Skeletal muscle tissue (tissue), 4 donors: Measurements from ENCODE around the gene CD247. TPM values are rescaled to one million over a fixed set of nuclear protein-coding genes. Genes with fewer than 3 reads are reported as not detected.

ENCODE experiments used
- H3K27ac ChIP-seq: one replicate; pipeline ENCODE4 v1.7.0; 2013; ENCODE audit warnings: mild to moderate bottlenecking, low read depth, low read length, inconsistent platforms
- H3K27me3 ChIP-seq, 3 donors: one replicate each; pipeline ENCODE4 v1.7.0; 2013; ENCODE audit warnings: low read length in 3 of 3; ENCODE audit not compliant: control insufficient read depth in 3 of 3, insufficient read depth in 3 of 3
- H3K36me3 ChIP-seq, 3 donors: one replicate each; pipeline ENCODE4 v1.7.0; 2013; ENCODE audit warnings: low read length in 3 of 3; ENCODE audit not compliant: control insufficient read depth in 3 of 3, insufficient read depth in 3 of 3
- H3K4me1 ChIP-seq, 3 donors: one replicate each; pipeline ENCODE4 v1.7.0; 2013; ENCODE audit warnings: low read length in 3 of 3, mild to moderate bottlenecking in 3 of 3; ENCODE audit not compliant: control insufficient read depth in 3 of 3, insufficient read depth in 3 of 3
- H3K4me3 ChIP-seq, 3 donors: one replicate each; pipeline ENCODE4 v1.7.0; 2013; ENCODE audit warnings: low read length in 3 of 3
- H3K9ac ChIP-seq, 3 donors: one replicate each; pipeline ENCODE4 v1.7.0; 2013; ENCODE audit warnings: low read length in 3 of 3, mild to moderate bottlenecking in 3 of 3, moderate library complexity in 2 of 3, low read depth in 1 of 3
- H3K9me3 ChIP-seq, 3 donors: one replicate each; pipeline ENCODE4 v1.7.0; 2013; ENCODE audit warnings: low read length in 3 of 3; ENCODE audit not compliant: control insufficient read depth in 3 of 3
- total RNA-seq: library from RNA; depleted of rRNA; stranded (reverse); fragments of >200 nt; gene quantifications from one replicate; pipeline ENCODE4 v1.2.3, GENCODE V29; 2014
- donor health status: Osteomylitis.

The CD247 gene
- total RNA-seq, 1 donor from 2014 or later: 0.52 TPM

GRCh38 chr1:167512046-167512654, 6.2 kb downstream of the CD247 start:
- Histone ChIP-seq H3K36me3 (no peaks in the 10 kb centered on the region), H3K27me3 (peaks cover 0 to 12% (median 3%) of the 10 kb centered on the region in 3 donors), H3K4me3 (no peak overlapping the region), H3K9ac (no peak overlapping the region), H3K27ac (no peak overlapping the region), H3K9me3 (no peaks in the 10 kb centered on the region), H3K4me1 (no peaks in the 10 kb centered on the region)

DNA sequence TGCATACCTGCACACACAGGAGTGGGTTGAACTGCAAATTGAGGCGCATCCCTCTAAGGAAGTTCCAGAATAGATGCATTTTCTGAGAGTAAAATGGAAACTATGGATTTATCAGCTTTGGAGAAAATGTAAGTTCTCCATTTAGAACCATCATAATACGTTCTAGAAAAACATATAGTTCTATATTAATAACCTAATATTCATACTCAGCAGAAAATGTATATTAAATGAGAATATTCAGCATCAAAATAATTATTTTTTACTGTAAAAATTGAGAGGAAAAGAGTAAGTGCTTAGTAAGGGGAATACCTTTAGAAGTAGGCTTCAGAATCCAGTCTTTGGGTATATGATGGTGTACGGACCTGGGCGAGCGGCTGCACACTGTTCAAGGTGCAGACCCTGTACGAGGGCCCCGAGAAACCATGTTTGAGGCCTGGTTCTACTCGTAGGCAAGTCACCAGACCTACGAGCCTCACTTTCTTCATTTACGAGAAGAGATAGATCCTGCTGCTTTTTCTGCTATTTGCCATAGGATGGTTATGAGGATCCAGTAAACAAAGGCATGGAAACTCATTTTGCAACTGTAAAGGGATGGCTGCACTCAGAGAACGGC, 6.8 kb downstream of the CD247 start:
- H3K9me3 ChIP-seq: no peaks in the 10 kb centered on the region
- no peaks in the 10 kb centered on the region for H3K4me1 ChIP-seq
- H3K36me3 ChIP-seq: no peaks in the 10 kb centered on the region
- no peak overlapping the region for H3K4me3 ChIP-seq
- H3K27me3 ChIP-seq: peaks cover 0 to 12% (median 3%) of the 10 kb centered on the region in 3 donors
- no peak overlapping the region for H3K9ac ChIP-seq
- H3K27ac ChIP-seq: no peak overlapping the region

- Histone ChIP-seq H3K27me3 (peaks cover 0 to 12% (median 3%) of the 10 kb centered on the region in 3 donors), H3K4me1 (no peaks in the 10 kb centered on the region), H3K36me3 (no peaks in the 10 kb centered on the region), H3K9ac (no peak overlapping the region), H3K4me3 (no peak overlapping the region), H3K9me3 (no peaks in the 10 kb centered on the region), H3K27ac (no peak overlapping the region)
These were observed 7.4 kb downstream of the CD247 start for GRCh38 chr1:167510881-167511280.

DNA sequence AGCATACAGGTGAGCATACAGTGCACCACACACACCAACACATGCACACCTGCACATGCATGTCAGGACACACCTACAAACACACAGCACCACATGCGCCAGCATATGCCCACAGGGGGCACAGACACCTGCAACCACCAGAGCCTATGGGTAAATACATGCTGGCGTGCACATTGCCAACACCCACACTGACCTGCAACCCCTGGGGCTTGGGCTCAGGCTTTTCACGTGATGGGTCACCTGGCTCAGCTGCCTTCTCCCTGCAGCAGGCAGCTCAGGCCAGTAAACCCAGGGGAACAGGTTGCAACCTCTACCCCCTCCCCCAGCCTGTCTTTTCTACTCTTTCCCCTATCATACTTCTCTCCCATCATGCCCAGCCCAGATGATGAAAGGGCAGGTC, 8.1 kb downstream of the CD247 start:
- no peak overlapping the region for H3K9ac ChIP-seq
- no peak overlapping the region for H3K4me3 ChIP-seq
- H3K27me3 ChIP-seq: peaks cover 0 to 12% (median 3%) of the 10 kb centered on the region in 3 donors
- H3K4me1 ChIP-seq: no peaks in the 10 kb centered on the region
- H3K9me3 ChIP-seq: no peaks in the 10 kb centered on the region
- no peaks in the 10 kb centered on the region for H3K36me3 ChIP-seq
- H3K27ac ChIP-seq: no peak overlapping the region

GRCh38 chr1:167509587-167509986, 8.7 kb downstream of the CD247 start:
- no peaks in the 10 kb centered on the region for H3K9me3 ChIP-seq
- no peak overlapping the region for H3K4me3 ChIP-seq
- no peaks in the 10 kb centered on the region for H3K36me3 ChIP-seq
- no peaks in the 10 kb centered on the region for H3K4me1 ChIP-seq
- H3K9ac ChIP-seq: no peak overlapping the region
- no peak overlapping the region for H3K27ac ChIP-seq
- H3K27me3 ChIP-seq: peaks cover 0 to 12% (median 4%) of the 10 kb centered on the region in 3 donors

GRCh38 chr1:167507719-167508118, 10.6 kb downstream of the CD247 start:
- H3K27me3 ChIP-seq: peaks cover 0 to 16% (median 15%) of the 10 kb centered on the region in 3 donors
- H3K36me3 ChIP-seq: no peaks in the 10 kb centered on the region
- H3K4me1 ChIP-seq: no peaks in the 10 kb centered on the region
- H3K9me3 ChIP-seq: no peaks in the 10 kb centered on the region
- H3K4me3 ChIP-seq: no peak overlapping the region
- H3K9ac ChIP-seq: no peak overlapping the region
- H3K27ac ChIP-seq: no peak overlapping the region

- Histone ChIP-seq H3K4me3 (no peak overlapping the region), H3K27ac (no peak overlapping the region), H3K36me3 (no peaks in the 10 kb centered on the region), H3K4me1 (no peaks in the 10 kb centered on the region), H3K27me3 (peaks cover 0 to 17% (median 8%) of the 10 kb centered on the region in 3 donors), H3K9me3 (no peaks in the 10 kb centered on the region), H3K9ac (no peak overlapping the region)
These were observed 13.9 kb downstream of the CD247 start for GRCh38 chr1:167504467-167504827.

DNA sequence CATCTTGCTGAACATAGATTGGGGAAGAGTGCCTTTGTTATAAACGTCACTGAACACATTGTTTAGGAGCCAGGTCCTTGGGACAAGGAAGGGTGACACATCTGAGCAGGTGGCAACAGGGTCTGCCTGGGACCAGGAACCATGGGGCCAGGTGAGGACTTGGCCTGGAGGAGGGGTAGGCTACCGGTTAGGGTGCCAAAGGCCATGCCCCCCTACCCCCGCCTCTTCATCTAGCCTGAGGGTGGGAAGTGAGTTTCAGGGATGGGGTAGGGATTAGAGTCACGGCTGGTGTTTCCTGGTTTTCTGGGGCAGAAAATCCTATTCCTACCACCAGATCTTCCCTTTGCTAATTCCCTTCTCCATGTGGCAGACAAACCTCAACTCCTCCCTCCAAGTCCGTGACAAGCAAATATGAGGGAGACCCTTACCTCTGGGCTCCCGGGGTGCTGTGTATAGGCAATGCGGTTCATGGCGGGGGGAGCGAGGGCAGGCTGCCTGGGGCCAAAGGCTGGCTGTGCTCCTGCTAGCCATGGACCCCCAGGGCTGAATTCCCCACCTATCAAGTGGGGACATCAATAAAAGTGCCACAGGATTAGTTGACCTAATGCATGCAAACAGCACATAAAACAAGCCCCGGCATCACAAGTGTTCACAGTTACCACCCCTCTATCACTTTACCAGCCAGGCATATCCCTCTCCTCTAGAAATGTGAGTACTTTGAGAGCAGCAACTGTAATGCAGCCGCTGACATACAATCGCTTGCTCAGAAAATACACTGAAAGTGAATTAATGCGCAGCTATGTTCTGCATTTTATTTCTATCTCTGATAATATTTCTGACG, 14.5 kb downstream of the CD247 start:
- Histone ChIP-seq H3K9me3 (no peaks in the 10 kb centered on the region), H3K27ac (no peak overlapping the region), H3K4me1 (no peaks in the 10 kb centered on the region), H3K36me3 (no peaks in the 10 kb centered on the region), H3K27me3 (peaks cover 0 to 17% (median 8%) of the 10 kb centered on the region in 3 donors), H3K4me3 (no peak overlapping the region), H3K9ac (no peak overlapping the region)

- Histone ChIP-seq H3K9ac (no peak overlapping the region), H3K36me3 (no peaks in the 10 kb centered on the region), H3K4me3 (no peak overlapping the region), H3K27ac (no peak overlapping the region), H3K4me1 (no peaks in the 10 kb centered on the region), H3K9me3 (no peaks in the 10 kb centered on the region), H3K27me3 (peaks cover 0 to 17% (median 10%) of the 10 kb centered on the region in 3 donors)
These were observed 15.4 kb downstream of the CD247 start for GRCh38 chr1:167502719-167503462.
